IMR-90 (cell line): ENCODE results near the gene NALCN. TPM values are rescaled to one million over a fixed set of nuclear protein-coding genes. Genes with fewer than 3 reads are reported as not detected.

Experiments
- ATAC-seq: fragments of 200-7000 bp; cut with Tn5 transposase; 2 replicates; pipeline ENCODE4 v1.9.1; 2020; ENCODE audit warnings: low read depth, mild to moderate bottlenecking, moderate library complexity
- BruUV-seq: library from RNA; stranded (reverse); fragments of 400-500 nt; replicated peaks from 2 replicates; lab custom pipeline; 2021; lab: Mats Ljungman, UMichigan
- CTCF ChIA-PET: fragments of 300-600 bp; formaldehyde crosslinking; extraction: SDS; loops from one replicate; lab custom pipeline; 2021; ENCODE audit warnings: antibody characterized with exemption; lab: Yijun Ruan, JAX
- POLR2A ChIA-PET: fragments of 300-600 bp; sonication (Branson Sonifier 250); formaldehyde crosslinking; loops from one replicate; lab custom pipeline; 2022; ENCODE audit warnings: antibody characterized with exemption; ENCODE audit not compliant: unreplicated experiment; lab: Charles Lee
- DNase-seq: peaks from one replicate; pipeline ENCODE4 v3.0.0; 2013
- H2AFZ ChIP-seq: replicated peaks from 2 replicates; pipeline ENCODE3; 2013; ENCODE audit warnings: low read length, mild to moderate bottlenecking; ENCODE audit not compliant: poor library complexity
- H2AK5ac ChIP-seq: 2 replicates; pipeline ENCODE4 v1.6.1; 2013; ENCODE audit warnings: low read depth, low read length, inconsistent platforms
- H2AK9ac ChIP-seq: replicated peaks from 2 replicates; pipeline ENCODE3; 2013; ENCODE audit warnings: mild to moderate bottlenecking, low read depth, low read length, moderate library complexity; ENCODE audit not compliant: poor library complexity
- H2BK120ac ChIP-seq: 2 replicates; pipeline ENCODE4 v1.6.1; 2013; ENCODE audit warnings: low read depth, low read length, inconsistent platforms
- H2BK15ac ChIP-seq: 3 replicates; pipeline ENCODE4 v1.6.1; 2013; ENCODE audit warnings: low read depth, low read length, inconsistent platforms
- H2BK20ac ChIP-seq: 2 replicates; pipeline ENCODE4 v1.6.1; 2013; ENCODE audit warnings: low read depth, mild to moderate bottlenecking, inconsistent platforms, low read length, moderate library complexity
- H2BK5ac ChIP-seq: 2 replicates; pipeline ENCODE4 v1.6.1; 2013; ENCODE audit warnings: mild to moderate bottlenecking, low read depth, low read length, inconsistent platforms; ENCODE audit not compliant: poor library complexity, severe bottlenecking
- H3K14ac ChIP-seq: replicated peaks from 2 replicates; pipeline ENCODE4 v1.6.1; 2013; ENCODE audit warnings: low read depth, low read length, inconsistent platforms
- H3K18ac ChIP-seq: 2 replicates; pipeline ENCODE4 v1.6.1; 2013; ENCODE audit warnings: low read depth, low read length, control low read depth
- H3K23ac ChIP-seq: 2 replicates; pipeline ENCODE4 v1.6.1; 2013; ENCODE audit warnings: low read depth, low read length, inconsistent platforms
- H3K27ac ChIP-seq: 2 replicates; pipeline ENCODE4 v1.5.1; 2013; ENCODE audit warnings: mild to moderate bottlenecking, control low read depth, low read length; ENCODE audit not compliant: insufficient read depth
- H3K27me3 ChIP-seq: 2 replicates; pipeline ENCODE4 v1.6.1; 2013; ENCODE audit warnings: low read length; ENCODE audit not compliant: control insufficient read depth, insufficient read depth
- H3K36me3 ChIP-seq: 2 replicates; pipeline ENCODE4 v1.6.1; 2013; ENCODE audit warnings: low read length, mixed read lengths; ENCODE audit not compliant: control insufficient read depth, insufficient read depth
- H3K4ac ChIP-seq: 2 replicates; pipeline ENCODE4 v1.6.1; 2013; ENCODE audit warnings: low read depth, low read length, inconsistent platforms
- H3K4me1 ChIP-seq: 2 replicates; pipeline ENCODE4 v1.6.1; 2013; ENCODE audit warnings: low read length, mixed read lengths; ENCODE audit not compliant: control insufficient read depth, insufficient read depth
- H3K4me2 ChIP-seq: 2 replicates; pipeline ENCODE4 v1.6.1; 2013; ENCODE audit warnings: low read depth, mild to moderate bottlenecking, control low read depth, low read length, moderate library complexity
- H3K4me3 ChIP-seq: 2 replicates; pipeline ENCODE4 v1.5.1; 2013; ENCODE audit warnings: low read depth, mild to moderate bottlenecking, control low read depth, low read length, moderate library complexity; ENCODE audit not compliant: insufficient read depth
- H3K56ac ChIP-seq: 2 replicates; pipeline ENCODE4 v1.6.1; 2013; ENCODE audit warnings: low read length, inconsistent platforms; ENCODE audit not compliant: insufficient read depth; ENCODE audit errors: extremely low read depth
- H3K79me1 ChIP-seq, 2 experiments: 2 replicates each; pipeline ENCODE4 v1.6.1; 2013; ENCODE audit warnings: low read length in 2 of 2, inconsistent platforms in 1 of 2, low read depth in 1 of 2
- H3K9ac ChIP-seq: 2 replicates; pipeline ENCODE4 v1.6.1; 2013; ENCODE audit warnings: low read depth, low read length, control low read depth
- H3K9me1 ChIP-seq: 2 replicates; pipeline ENCODE4 v1.6.1; 2013; ENCODE audit warnings: low read length, inconsistent platforms; ENCODE audit not compliant: insufficient read depth
- H3K9me3 ChIP-seq: 2 replicates; pipeline ENCODE4 v1.6.1; 2013; ENCODE audit warnings: low read length; ENCODE audit not compliant: control insufficient read depth, insufficient read depth
- H4K20me1 ChIP-seq: 2 replicates; pipeline ENCODE4 v1.6.1; 2013; ENCODE audit warnings: low read length, inconsistent platforms; ENCODE audit not compliant: insufficient read depth
- H4K5ac ChIP-seq: 2 replicates; pipeline ENCODE4 v1.6.1; 2013; ENCODE audit warnings: mild to moderate bottlenecking, low read depth, low read length, control low read depth
- H4K8ac ChIP-seq, 2 experiments: 2 replicates each; pipeline ENCODE4 v1.6.1; 2013; ENCODE audit warnings: low read depth in 2 of 2, low read length in 2 of 2, control low read depth in 1 of 2, inconsistent platforms in 1 of 2
- H4K91ac ChIP-seq: 2 replicates; pipeline ENCODE4 v1.6.1; 2013; ENCODE audit warnings: low read depth, low read length, inconsistent platforms; ENCODE audit not compliant: insufficient read depth
- BHLHE40 ChIP-seq: fragments of 150-350 bp; IDR thresholded peaks from 2 replicates; pipeline ENCODE4 v1.6.1; 2016; ENCODE audit warnings: mild to moderate bottlenecking, low read depth, low read length
- MAZ ChIP-seq: IDR thresholded peaks from 2 replicates; pipeline ENCODE4 v1.6.1; 2012; ENCODE audit warnings: low read depth, mild to moderate bottlenecking, low read length, improper control_type of control experiment, moderate library complexity, borderline replicate concordance
- NFE2L2 ChIP-seq: fragments of 150-350 bp; IDR thresholded peaks from 2 replicates; pipeline ENCODE4 v1.6.1; 2016; ENCODE audit warnings: low read depth, mild to moderate bottlenecking, low read length
- RAD21 ChIP-seq: IDR thresholded peaks from 2 replicates; pipeline ENCODE4 v1.6.1; 2012; ENCODE audit warnings: low read length, improper control_type of control experiment
- RFX5 ChIP-seq: IDR thresholded peaks from 2 replicates; pipeline ENCODE4 v1.8.0; 2012; ENCODE audit warnings: low read depth, mild to moderate bottlenecking, low read length, moderate library complexity
- WGBS, 2 experiments: methylation state at CpG; one replicate each; pipeline versions ENCODE4 v1.1.5 to v1.1.7; 2013; ENCODE audit warnings: missing lambda C conversion rate in 2 of 2; ENCODE audit not compliant: insufficient read length in 1 of 2; ENCODE audit errors: extremely low coverage in 2 of 2; 5-methylcytosine and 5-hydroxymethylcytosine counted together
- dilution Hi-C: fragments of 300-500 bp; cut with HindIII; formaldehyde crosslinking; loops from one replicate; pipeline ENCODE4 v1.14.3; 2018; ENCODE audit warnings: low sequenced_read_pairs; ENCODE audit not compliant: unreplicated experiment
- in situ Hi-C: fragments of 300-500 bp; cut with MboI; formaldehyde crosslinking; loops from 3 replicates; pipeline ENCODE4 v1.14.3; 2019; ENCODE audit warnings: low sequenced_read_pairs, inconsistent platforms, mixed read lengths
- intact Hi-C: fragments of 100-400 bp; cut with micrococcal nuclease; formaldehyde crosslinking; loops from 2 replicates; pipeline ENCODE4 v1.10.0; 2022
- polyA plus RNA-seq, 3 experiments: library from polyadenylated mRNA; depleted of rRNA; stranded (reverse); fragments of >200 nt; gene quantifications; 2 replicates each; pipeline ENCODE4 v1.2.3, GENCODE V29; 2012; ENCODE audit warnings: low replicate concordance in 1 of 3
- total RNA-seq: library from RNA; depleted of rRNA; stranded (reverse); fragments of >200 nt; gene quantifications from 2 replicates; pipeline ENCODE4 v1.2.3, GENCODE V29; 2012

The NALCN gene
- total and polyA plus RNA-seq, 2 of the 4 experiments (the other 2 are of a cell fraction) = 2.9 to 4.8 TPM

GRCh38 chr13:101013245-101013644 is 403.1 kb downstream of the NALCN start:
- Histone ChIP-seq H4K91ac (no peak overlapping the region), H3K9ac (no peak overlapping the region), H2AFZ (no peak overlapping the region), H3K27me3 (no peaks in the 10 kb centered on the region), H4K20me1 (no peaks in the 10 kb centered on the region), H3K56ac (no peak overlapping the region), H3K14ac (no peak overlapping the region), H3K23ac (no peak overlapping the region), H3K4me1 (no peaks in the 10 kb centered on the region), H3K79me1 (no peaks in the 10 kb centered on the region), H2AK5ac (no peak overlapping the region), H3K27ac (no peak overlapping the region), H4K8ac (no peak overlapping the region), H3K9me3 (no peaks in the 10 kb centered on the region), H2BK120ac (no peak overlapping the region), H3K4me2 (no peak overlapping the region), H3K4me3 (no peak overlapping the region), H2AK9ac (no peak overlapping the region), H2BK5ac (no peak overlapping the region), H3K4ac (no peak overlapping the region), H2BK20ac (no peak overlapping the region), H3K9me1 (no peaks in the 10 kb centered on the region; the same call in 1 of the 2 replicates), H3K18ac (no peak overlapping the region), H3K36me3 (no peaks in the 10 kb centered on the region), H2BK15ac (no peak overlapping the region), H4K5ac (no peak overlapping the region)
- ATAC-seq (no peak), DNase-seq (no peak)
- POLR2A ChIA-PET = no interaction called here
- TF ChIP-seq MAZ (no peak), BHLHE40 (no peak), RAD21 (no peak), NFE2L2 (no peak), RFX5 (no peak)
- intact Hi-C loops (no loop called here), dilution Hi-C loops (no loop called here), in situ Hi-C loops (no loop called here)
- no CpG with 5 or more reads among the region's 5 CpGs for WGBS, 2 experiments
- CTCF ChIA-PET = interaction anchor here (0.6 kb wide), 1 partner anchor 88 kb away, joined by 3 read pairs; no protein-coding TSS in a partner anchor
- BruUV-seq = no TSS peak
